ENCODE data around the gene CDH20.

DNA sequence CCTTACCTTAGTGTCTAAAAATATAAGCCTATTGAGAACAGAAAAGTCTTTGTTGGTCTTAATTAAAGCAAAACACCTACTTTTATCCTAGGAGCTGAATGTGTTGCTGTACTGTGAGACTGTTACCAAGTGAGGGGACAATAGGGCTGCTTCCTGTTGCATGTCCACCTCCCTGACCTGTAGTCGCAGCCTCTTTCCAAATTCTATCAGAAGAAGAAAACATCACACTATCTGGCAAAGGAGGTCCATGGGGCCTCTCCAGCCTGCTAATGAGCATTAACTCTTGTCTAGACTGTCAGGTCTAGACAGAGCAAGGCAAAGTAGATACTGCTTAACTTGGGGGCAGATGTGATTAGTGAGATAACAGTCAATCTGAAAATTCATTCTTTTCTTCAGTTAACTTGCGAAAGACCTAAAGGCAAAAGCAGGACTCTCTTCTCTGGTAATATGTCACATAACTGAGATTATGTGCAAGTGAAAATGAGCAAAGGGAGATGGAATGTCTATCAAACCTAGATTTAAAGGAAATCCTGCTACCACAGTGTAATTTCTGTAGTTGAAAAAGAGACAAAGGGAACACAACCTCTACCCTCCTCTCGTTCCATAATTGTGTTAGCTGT lies 66.9 kb downstream of the CDH20 start:
- TF ChIP-seq, protein P1, sequence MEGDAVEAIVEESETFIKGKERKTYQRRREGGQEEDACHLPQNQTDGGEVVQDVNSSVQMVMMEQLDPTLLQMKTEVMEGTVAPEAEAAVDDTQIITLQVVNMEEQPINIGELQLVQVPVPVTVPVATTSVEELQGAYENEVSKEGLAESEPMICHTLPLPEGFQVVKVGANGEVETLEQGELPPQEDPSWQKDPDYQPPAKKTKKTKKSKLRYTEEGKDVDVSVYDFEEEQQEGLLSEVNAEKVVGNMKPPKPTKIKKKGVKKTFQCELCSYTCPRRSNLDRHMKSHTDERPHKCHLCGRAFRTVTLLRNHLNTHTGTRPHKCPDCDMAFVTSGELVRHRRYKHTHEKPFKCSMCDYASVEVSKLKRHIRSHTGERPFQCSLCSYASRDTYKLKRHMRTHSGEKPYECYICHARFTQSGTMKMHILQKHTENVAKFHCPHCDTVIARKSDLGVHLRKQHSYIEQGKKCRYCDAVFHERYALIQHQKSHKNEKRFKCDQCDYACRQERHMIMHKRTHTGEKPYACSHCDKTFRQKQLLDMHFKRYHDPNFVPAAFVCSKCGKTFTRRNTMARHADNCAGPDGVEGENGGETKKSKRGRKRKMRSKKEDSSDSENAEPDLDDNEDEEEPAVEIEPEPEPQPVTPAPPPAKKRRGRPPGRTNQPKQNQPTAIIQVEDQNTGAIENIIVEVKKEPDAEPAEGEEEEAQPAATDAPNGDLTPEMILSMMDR (IDR thresholded peaks at IDR 0.05) = no peak
- no peak for TF ChIP-seq ZFX (IDR thresholded peaks at IDR 0.05; ENCODE audit: borderline replicate concordance)
